ENCODE results near the gene TANC2. TPM values are rescaled to one million over a fixed set of nuclear protein-coding genes. Genes with fewer than 3 reads are reported as not detected.
A peak's percentile ranks its signal among the peaks of the same experiment; 100 is the strongest.

Gene TANC2
- total RNA-seq, 3 donors from 2014 or later (not counting 1 experiment from before 2014, with no cell fraction given): 53.9 to 59.9 (median 59.4) TPM

- 100% methylated on average over 1 of the region's 1 CpG for WGBS (ENCODE audit: insufficient coverage)
- TF ChIP-seq, protein P1, sequence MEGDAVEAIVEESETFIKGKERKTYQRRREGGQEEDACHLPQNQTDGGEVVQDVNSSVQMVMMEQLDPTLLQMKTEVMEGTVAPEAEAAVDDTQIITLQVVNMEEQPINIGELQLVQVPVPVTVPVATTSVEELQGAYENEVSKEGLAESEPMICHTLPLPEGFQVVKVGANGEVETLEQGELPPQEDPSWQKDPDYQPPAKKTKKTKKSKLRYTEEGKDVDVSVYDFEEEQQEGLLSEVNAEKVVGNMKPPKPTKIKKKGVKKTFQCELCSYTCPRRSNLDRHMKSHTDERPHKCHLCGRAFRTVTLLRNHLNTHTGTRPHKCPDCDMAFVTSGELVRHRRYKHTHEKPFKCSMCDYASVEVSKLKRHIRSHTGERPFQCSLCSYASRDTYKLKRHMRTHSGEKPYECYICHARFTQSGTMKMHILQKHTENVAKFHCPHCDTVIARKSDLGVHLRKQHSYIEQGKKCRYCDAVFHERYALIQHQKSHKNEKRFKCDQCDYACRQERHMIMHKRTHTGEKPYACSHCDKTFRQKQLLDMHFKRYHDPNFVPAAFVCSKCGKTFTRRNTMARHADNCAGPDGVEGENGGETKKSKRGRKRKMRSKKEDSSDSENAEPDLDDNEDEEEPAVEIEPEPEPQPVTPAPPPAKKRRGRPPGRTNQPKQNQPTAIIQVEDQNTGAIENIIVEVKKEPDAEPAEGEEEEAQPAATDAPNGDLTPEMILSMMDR (IDR thresholded peaks at IDR 0.05): no peak
- H3K27me3 ChIP-seq (ENCODE audit: control insufficient read depth, insufficient read depth, low read length): no peaks in the 10 kb centered on the region
- H3K27ac ChIP-seq (ENCODE audit: low read length): no peak overlapping the region
- peaks cover 6 to 19% of the 10 kb centered on the region in 2 donors for H3K27me3 Mint-ChIP-seq (ENCODE audit: low read depth in 2 of 2)
- no peak for DNase-seq
- H3K4me3 Mint-ChIP-seq: no peak overlapping the region
- no peaks in the 10 kb centered on the region for H3K36me3 Mint-ChIP-seq
- H3K27ac Mint-ChIP-seq: no peak overlapping the region
- H3K36me3 ChIP-seq (ENCODE audit: control insufficient read depth, insufficient read depth, low read length): no peaks in the 10 kb centered on the region
- intact Hi-C loops (cut with micrococcal nuclease): no loop called here
- no peaks in the 10 kb centered on the region for H3K9me3 Mint-ChIP-seq
- no peak overlapping the region for H3K4me3 ChIP-seq (ENCODE audit: low read length)
- no peak for ATAC-seq
- no peaks in the 10 kb centered on the region for H3K9me3 ChIP-seq (ENCODE audit: control insufficient read depth, insufficient read depth, low read length)
- H3K4me1 ChIP-seq (ENCODE audit: control insufficient read depth, insufficient read depth, low read length): no peaks in the 10 kb centered on the region
- no peaks in the 10 kb centered on the region for H3K4me1 Mint-ChIP-seq
Observed at GRCh38 chr17:62950067-62950466, 16.0 kb upstream of the TANC2 start.

DNA sequence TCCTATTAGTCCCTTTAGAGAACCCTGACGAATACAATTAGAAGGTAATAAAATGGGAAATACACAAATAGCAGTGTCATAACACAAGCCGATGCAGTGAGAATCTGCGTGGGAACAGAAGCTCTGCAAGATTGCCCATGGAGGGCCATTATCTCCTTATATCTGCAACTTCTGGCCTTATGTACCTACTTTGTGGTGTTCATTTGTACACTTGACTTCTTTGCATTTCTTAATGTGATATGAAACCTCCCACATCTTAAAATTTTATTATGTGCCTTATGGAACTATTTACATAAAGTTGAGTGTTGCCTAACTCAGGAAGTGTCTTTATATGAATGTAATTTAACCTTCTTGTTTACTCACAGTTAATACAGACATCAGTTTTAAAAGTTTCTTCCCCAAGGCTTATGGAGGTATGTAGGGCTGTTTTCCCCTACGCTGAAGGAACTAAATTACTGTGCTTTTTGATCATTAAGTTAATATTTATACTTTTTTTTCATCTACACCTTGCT, 10.1 kb upstream of the TANC2 start:
- H3K27ac Mint-ChIP-seq: no peak overlapping the region
- no peaks in the 10 kb centered on the region for H3K4me1 Mint-ChIP-seq
- no peaks in the 10 kb centered on the region for H3K4me1 ChIP-seq (ENCODE audit: control insufficient read depth, insufficient read depth, low read length)
- no peaks in the 10 kb centered on the region for H3K9me3 ChIP-seq (ENCODE audit: control insufficient read depth, insufficient read depth, low read length)
- H3K4me3 ChIP-seq (ENCODE audit: low read length): no peak overlapping the region
- ATAC-seq (no peak), DNase-seq (no peak)
- 98% methylated on average over 3 of the region's 4 CpGs for WGBS (ENCODE audit: insufficient coverage)
- H3K36me3 Mint-ChIP-seq: no peaks in the 10 kb centered on the region
- TF ChIP-seq, protein P1 (IDR thresholded peaks at IDR 0.05): no peak
- no peak overlapping the region for H3K27ac ChIP-seq (ENCODE audit: low read length)
- no peaks in the 10 kb centered on the region for H3K9me3 Mint-ChIP-seq
- intact Hi-C loops (cut with micrococcal nuclease): no loop called here
- H3K27me3 ChIP-seq (ENCODE audit: control insufficient read depth, insufficient read depth, low read length): no peaks in the 10 kb centered on the region
- H3K4me3 Mint-ChIP-seq: no peak overlapping the region
- H3K27me3 Mint-ChIP-seq (ENCODE audit: low read depth in 2 of 2): peaks cover 8 to 10% of the 10 kb centered on the region in 2 donors
- H3K36me3 ChIP-seq (ENCODE audit: control insufficient read depth, insufficient read depth, low read length): no peaks in the 10 kb centered on the region

DNA sequence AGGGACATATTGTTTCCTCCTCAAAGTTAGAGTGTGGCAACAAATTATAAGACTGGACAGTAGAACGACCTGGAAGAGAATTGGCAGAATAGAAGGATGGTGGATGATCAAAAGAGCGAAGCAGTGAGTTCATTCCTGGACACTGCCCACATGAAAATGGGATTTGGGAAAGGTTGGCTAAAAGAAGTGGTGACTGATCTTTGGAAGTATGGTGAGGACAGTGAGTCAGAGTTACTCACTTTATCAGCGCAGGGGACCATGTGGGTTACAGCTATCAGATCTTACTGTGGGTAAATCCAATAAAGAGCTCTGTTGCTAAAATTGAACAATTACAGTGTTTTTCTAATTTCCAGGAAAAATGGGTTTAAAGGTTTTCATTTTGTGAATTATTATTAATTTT, 2.7 kb upstream of the TANC2 start:
- DNase-seq (no peak), ATAC-seq (no peak)
- no peak overlapping the region for H3K27ac ChIP-seq (ENCODE audit: low read length)
- H3K9me3 ChIP-seq (ENCODE audit: control insufficient read depth, insufficient read depth, low read length): no peaks in the 10 kb centered on the region
- H3K4me1 ChIP-seq (ENCODE audit: control insufficient read depth, insufficient read depth, low read length): peaks cover 15% of the 10 kb centered on the region
- peaks cover 22 to 25% of the 10 kb centered on the region in 2 donors for H3K4me1 Mint-ChIP-seq
- no peaks in the 10 kb centered on the region for H3K36me3 ChIP-seq (ENCODE audit: control insufficient read depth, insufficient read depth, low read length)
- peaks cover 12 to 23% of the 10 kb centered on the region in 2 donors for H3K27me3 Mint-ChIP-seq (ENCODE audit: low read depth in 2 of 2)
- TF ChIP-seq, protein P1 (IDR thresholded peaks at IDR 0.05): no peak
- H3K36me3 Mint-ChIP-seq: no peaks in the 10 kb centered on the region
- H3K4me3 ChIP-seq (ENCODE audit: low read length): no peak overlapping the region
- no peaks in the 10 kb centered on the region for H3K27me3 ChIP-seq (ENCODE audit: control insufficient read depth, insufficient read depth, low read length)
- intact Hi-C loops (cut with micrococcal nuclease): no loop called here
- peak overlapping the region; percentile 1 for H3K4me3 Mint-ChIP-seq
- WGBS (ENCODE audit: insufficient coverage): 74% methylated on average over 3 of the region's 3 CpGs
- no peaks in the 10 kb centered on the region for H3K9me3 Mint-ChIP-seq
- H3K27ac Mint-ChIP-seq: no peak overlapping the region

GRCh38 chr17:62964506-62964905, 1.5 kb upstream of the TANC2 start:
- DNase-seq (no peak), ATAC-seq (no peak)
- no peaks in the 10 kb centered on the region for H3K27me3 ChIP-seq (ENCODE audit: control insufficient read depth, insufficient read depth, low read length)
- peaks cover 15% of the 10 kb centered on the region for H3K4me1 ChIP-seq (ENCODE audit: control insufficient read depth, insufficient read depth, low read length)
- Mint-ChIP-seq H3K27ac (peak overlapping the region; percentile 97 to 98), H3K27me3 (ENCODE audit: low read depth in 2 of 2) (peaks cover 12 to 23% of the 10 kb centered on the region in 2 donors), H3K4me3 (peak overlapping the region; percentile 43), H3K36me3 (no peaks in the 10 kb centered on the region), H3K4me1 (peaks cover 27 to 37% of the 10 kb centered on the region in 2 donors), H3K9me3 (no peaks in the 10 kb centered on the region)
- TF ChIP-seq, protein P1 (IDR thresholded peaks at IDR 0.05): no peak
- no peaks in the 10 kb centered on the region for H3K36me3 ChIP-seq (ENCODE audit: control insufficient read depth, insufficient read depth, low read length)
- no peak overlapping the region for H3K27ac ChIP-seq (ENCODE audit: low read length)
- no peak overlapping the region for H3K4me3 ChIP-seq (ENCODE audit: low read length)
- H3K9me3 ChIP-seq (ENCODE audit: control insufficient read depth, insufficient read depth, low read length): no peaks in the 10 kb centered on the region
- intact Hi-C loops (cut with micrococcal nuclease): no loop called here
- 96% methylated on average over 4 of the region's 4 CpGs for WGBS (ENCODE audit: insufficient coverage)

Measured in natural killer cell (primary cell).